Urinary bladder (tissue), 4 donors: ENCODE measurements around the gene TM4SF4. TPM values are rescaled to one million over a fixed set of nuclear protein-coding genes. Genes with fewer than 3 reads are reported as not detected.
A peak's percentile ranks its signal among the peaks of the same experiment; 100 is the strongest.
"Not testable (repeated sequence)": the region's sequence is repeated elsewhere in the genome, so short reads cannot be mapped to it uniquely, and the experiment has no call there.

Experiments used
- DNase-seq: peaks from one replicate; pipeline ENCODE4 v3.0.0-alpha.2; 2015; ENCODE audit errors: extremely low spot score
- H3K27ac ChIP-seq: one replicate; pipeline ENCODE4 v1.5.1; 2013; ENCODE audit warnings: low read depth, mild to moderate bottlenecking, moderate library complexity
- H3K36me3 ChIP-seq: one replicate; pipeline ENCODE4 v1.6.1; 2013; ENCODE audit warnings: mild to moderate bottlenecking, moderate library complexity; ENCODE audit not compliant: insufficient read depth
- H3K4me1 ChIP-seq: one replicate; pipeline ENCODE4 v1.6.1; 2013; ENCODE audit warnings: mild to moderate bottlenecking, moderate library complexity; ENCODE audit not compliant: insufficient read depth
- H3K4me3 ChIP-seq: one replicate; pipeline ENCODE4 v1.5.1; 2013; ENCODE audit warnings: low read depth, low read length
- WGBS: extraction: QIAGEN DNeasy Blood & Tissue Kit; methylation state at CpG from one replicate; pipeline ENCODE4 v1.1.7; 2013; 5-methylcytosine and 5-hydroxymethylcytosine counted together
- polyA plus RNA-seq: library from polyadenylated mRNA; stranded (reverse); fragments of 200-250 nt; gene quantifications from one replicate; pipeline ENCODE4 v1.2.3, GENCODE V29; 2013
- total RNA-seq: library from RNA; depleted of rRNA; stranded (reverse); fragments of >200 nt; gene quantifications from one replicate; pipeline ENCODE4 v1.2.3, GENCODE V29; 2014
- donor health status: healthy with polysubstance abuse.
- donor health status: healthy.

Gene TM4SF4
- total and polyA plus RNA-seq, 2 donors, result 0.05 TPM; not detected in 1

DNA sequence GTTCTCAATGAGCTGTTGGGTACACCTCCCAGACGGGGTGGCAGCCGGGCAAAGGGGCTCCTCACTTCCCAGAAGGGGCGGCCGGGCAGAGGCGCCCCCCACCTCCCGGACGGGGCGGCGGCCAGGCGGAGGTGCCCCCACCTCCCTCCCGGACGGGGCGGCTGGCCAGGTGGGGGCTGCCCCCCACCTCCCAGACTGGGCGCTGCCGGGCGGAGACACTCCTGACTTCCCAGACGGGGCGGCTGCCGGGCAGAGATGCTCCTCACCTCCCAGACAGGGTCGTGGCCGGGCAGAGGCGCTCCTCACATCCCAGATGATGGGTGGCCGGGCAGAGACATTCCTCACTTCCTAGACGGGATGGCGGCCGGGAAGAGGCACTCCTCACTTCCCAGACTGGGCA lies 29.6 kb upstream of the TM4SF4 start:
- not testable (repeated sequence) for H3K4me3 ChIP-seq, DNase-seq, H3K27ac ChIP-seq, H3K4me1 ChIP-seq, H3K36me3 ChIP-seq
- 88% methylated on average over 26 of the region's 26 CpGs for WGBS

DNA sequence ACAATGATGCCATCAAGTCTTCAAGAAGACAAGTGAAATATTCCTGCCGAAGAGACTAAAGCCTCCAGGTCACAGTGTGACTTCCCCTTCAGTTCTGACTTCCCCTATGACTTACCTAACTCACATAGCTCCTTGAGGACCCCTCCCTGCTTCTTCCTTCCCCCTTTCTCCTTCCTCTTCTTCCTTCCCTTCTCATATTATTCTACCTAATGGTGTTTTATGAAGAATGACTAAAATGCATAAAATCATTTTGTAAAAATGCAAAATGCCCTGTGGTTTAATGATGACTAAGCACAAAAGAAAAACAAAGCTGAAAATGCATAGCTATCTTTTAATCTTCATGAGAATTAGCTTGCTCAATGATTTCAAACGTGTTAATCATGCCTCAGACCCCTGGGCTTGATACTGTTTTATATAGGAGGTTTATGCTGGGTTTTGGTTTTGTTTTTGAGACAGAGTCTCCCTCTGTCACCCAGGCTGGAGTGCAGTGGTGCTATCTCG lies 26.1 kb upstream of the TM4SF4 start:
- peak overlapping the region; percentile 18 for H3K27ac ChIP-seq
- H3K4me1 ChIP-seq, result no peaks in the 10 kb centered on the region
- H3K4me3 ChIP-seq, result no peak overlapping the region
- WGBS, result 45% methylated on average over 3 of the region's 3 CpGs
- no peaks in the 10 kb centered on the region for H3K36me3 ChIP-seq
- DNase-seq, result no peak

DNA sequence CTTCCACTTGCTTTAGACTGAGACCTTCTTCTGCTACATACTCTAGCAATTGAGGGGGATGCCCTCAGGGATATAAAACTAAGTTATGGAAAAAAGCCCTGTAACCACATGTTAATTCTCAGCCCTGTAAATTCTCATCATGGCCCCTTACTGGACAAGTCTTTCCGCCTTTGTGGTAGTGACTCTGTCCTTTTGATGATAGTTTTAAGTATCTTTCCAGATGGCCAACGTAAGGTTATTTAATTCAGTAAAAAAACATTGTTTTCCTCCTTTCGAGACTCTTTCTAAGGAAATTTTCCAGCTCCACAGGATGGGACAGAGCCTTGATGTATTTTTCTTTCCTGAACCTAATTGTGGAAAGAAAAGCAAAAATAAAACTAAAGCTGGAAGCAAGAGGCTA lies 25.3 kb upstream of the TM4SF4 start:
- no peak for DNase-seq
- WGBS, result 49% methylated on average over 3 of the region's 3 CpGs
- no peak overlapping the region for H3K27ac ChIP-seq

DNA sequence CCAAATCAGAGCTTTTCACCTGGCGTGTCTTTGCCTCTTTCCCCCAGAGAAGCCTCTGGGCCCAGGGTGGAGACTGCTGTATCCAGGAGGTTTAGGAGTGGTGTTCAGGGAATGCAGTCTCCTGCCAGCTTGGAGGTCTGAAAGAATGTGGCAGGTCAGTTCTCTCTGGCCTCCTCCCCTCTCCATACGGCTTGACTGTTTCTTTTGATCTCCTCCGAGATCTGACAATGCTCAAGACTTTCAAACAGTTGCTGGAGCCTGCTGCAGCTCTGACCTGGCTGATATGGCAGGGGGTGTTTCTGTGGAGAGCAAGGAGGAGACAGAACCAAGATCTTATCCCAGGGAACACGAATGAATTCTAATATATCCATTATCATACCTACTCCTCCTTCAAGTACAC lies 24.7 kb upstream of the TM4SF4 start:
- no peaks in the 10 kb centered on the region for H3K36me3 ChIP-seq
- 39% methylated on average over 4 of the region's 4 CpGs for WGBS
- no peak overlapping the region for H3K4me3 ChIP-seq
- H3K4me1 ChIP-seq, result no peaks in the 10 kb centered on the region
- no peak overlapping the region for H3K27ac ChIP-seq
- DNase-seq, result no peak

More for the DNA sequence above, 25.3 kb upstream of the TM4SF4 start:
- no peaks in the 10 kb centered on the region for H3K4me1 ChIP-seq
- H3K4me3 ChIP-seq, result no peak overlapping the region
- H3K36me3 ChIP-seq, result no peaks in the 10 kb centered on the region

DNA sequence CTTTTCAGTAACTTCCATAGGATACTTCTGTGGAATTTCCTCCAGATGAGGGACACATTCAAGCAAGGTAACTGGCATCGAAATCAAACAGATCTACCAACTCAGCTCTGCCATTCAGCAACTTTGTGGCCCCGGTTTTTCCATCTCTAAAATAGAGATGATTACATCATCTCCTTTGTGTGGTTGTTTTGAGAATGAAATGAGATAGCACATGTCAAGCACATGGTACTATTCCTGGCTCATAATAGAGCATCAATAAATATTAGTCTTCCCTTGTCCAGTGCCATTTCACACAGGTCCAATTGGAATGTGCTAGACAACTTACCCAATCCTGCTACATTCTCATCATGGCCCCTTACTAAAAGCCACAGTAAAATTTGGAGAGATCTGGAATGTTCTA lies 24.2 kb upstream of the TM4SF4 start:
- H3K36me3 ChIP-seq, result no peaks in the 10 kb centered on the region
- H3K4me1 ChIP-seq, result no peaks in the 10 kb centered on the region
- 70% methylated on average over 2 of the region's 2 CpGs for WGBS
- DNase-seq, result no peak
- H3K4me3 ChIP-seq, result no peak overlapping the region
- no peak overlapping the region for H3K27ac ChIP-seq

DNA sequence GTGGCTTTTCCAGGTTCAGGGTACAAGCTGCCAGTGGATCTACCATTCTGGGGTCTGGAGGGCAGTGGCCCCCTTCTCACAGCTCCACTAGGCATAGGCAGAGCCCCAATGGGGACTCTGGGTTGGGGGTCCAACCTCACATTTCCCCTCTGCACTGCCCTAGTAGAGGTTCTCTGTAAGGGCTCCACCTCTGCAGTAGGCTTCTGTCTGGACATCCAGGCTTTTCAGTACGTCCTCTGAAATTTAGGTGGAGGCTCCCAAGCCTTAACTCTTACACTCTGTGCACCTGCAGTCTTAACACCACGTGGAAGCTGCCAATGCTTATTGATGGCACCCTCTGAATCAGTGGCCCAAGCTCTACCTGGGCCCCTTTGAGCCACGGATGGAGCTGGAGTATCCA lies 22.5 kb upstream of the TM4SF4 start:
- H3K4me1 ChIP-seq, result no peaks in the 10 kb centered on the region
- peaks cover 1% of the 10 kb centered on the region for H3K36me3 ChIP-seq
- no peak overlapping the region for H3K4me3 ChIP-seq
- no peak overlapping the region for H3K27ac ChIP-seq
- 83% methylated on average over 3 of the region's 3 CpGs for WGBS
- no peak for DNase-seq

DNA sequence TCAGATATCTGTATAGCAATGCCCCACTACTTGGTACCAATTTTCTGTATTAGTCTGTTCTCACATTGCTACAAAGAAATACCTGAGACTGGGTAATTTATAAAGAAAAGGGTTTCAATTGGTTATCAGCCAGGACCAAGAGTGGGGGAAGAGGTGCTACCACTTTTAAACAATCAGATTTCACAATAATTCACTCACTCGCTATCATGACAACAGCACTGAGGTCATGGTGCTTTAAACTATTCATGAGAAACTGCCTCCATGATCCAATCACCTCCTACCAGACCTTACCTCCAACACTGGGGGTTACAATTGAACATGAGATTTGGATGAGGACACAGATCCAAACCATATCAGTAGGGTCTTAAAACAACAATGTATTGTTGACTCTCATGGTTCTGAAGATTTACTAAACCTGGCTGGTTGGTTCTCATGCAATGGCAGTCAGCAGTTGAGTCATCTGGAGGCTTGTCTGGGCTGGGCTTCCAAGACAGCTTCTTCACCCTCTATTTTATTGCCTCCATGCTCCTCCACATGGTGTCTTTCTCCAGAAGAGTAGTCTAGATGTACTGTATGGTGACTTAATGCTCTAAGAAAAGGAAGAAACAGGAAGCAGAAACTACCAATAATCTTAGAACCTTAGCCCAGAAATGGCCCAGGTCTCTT lies 21.2 kb upstream of the TM4SF4 start:
- Histone ChIP-seq H3K27ac (no peak overlapping the region), H3K4me1 (no peaks in the 10 kb centered on the region), H3K36me3 (peaks cover 1% of the 10 kb centered on the region), H3K4me3 (no peak overlapping the region)
- DNase-seq, result no peak
- 94% methylated on average over 1 of the region's 1 CpG for WGBS

DNA sequence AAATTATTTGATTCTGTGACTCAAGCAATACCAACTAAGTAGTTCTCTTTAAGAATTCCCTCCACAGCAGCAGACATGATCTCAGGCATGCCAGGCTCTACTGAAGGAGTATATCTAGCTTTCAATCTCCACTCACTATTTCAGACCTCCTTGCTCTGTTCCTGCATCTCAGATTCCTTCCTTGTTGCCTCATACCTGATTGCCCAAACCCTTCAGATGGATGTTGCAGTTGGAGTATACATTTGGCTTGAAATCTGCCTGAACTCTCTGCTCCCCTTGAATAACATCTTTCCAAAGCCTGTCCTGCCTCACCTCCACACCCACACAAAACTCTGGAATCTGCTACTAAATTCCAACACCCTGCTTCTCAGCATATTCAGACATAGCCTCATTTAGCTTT lies 19.8 kb upstream of the TM4SF4 start:
- peaks cover 1% of the 10 kb centered on the region for H3K36me3 ChIP-seq
- no peak overlapping the region for H3K27ac ChIP-seq
- no peaks in the 10 kb centered on the region for H3K4me1 ChIP-seq
- no peak overlapping the region for H3K4me3 ChIP-seq
- DNase-seq, result no peak

DNA sequence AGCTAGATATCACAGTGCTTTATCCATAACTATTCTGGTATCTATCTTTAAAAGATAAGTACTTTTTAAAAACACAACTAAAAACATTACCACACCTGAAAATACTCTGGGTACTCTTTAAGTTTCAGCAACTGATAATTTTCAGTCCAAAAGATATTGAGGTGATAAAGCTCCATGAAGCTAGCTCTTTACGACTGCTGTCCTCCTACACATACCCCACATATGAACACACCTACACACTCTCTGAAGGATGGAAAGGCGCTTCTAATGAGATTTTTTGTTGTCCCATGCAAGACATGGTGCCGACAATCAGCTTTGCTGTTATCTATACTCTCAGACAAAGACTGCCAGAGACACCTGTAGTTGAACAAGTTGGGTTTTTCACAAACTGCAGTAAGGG lies 19.1 kb upstream of the TM4SF4 start:
- Histone ChIP-seq H3K27ac (no peak overlapping the region), H3K4me1 (no peaks in the 10 kb centered on the region), H3K36me3 (peaks cover 1% of the 10 kb centered on the region), H3K4me3 (no peak overlapping the region)
- no peak for DNase-seq
- 81% methylated on average over 3 of the region's 3 CpGs for WGBS

DNA sequence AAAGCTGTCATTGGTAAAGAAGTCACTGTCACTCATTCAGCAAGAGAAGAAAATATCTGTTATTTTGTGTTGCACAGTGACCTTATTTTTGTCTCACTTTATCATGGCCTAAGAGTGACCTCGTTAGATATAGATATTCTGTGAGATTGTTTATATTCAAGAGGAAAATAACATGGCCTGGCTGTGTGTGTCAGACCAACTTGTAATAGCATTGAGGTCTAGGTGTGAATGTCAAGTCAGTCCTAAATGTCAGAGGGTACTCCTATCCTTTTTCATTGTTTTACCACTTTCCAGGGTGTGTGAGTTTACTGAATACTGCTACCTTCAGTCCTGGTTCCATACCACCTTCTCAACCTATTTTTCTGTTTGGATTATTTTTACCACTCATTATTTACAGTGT lies 18.5 kb upstream of the TM4SF4 start:
- Histone ChIP-seq H3K4me3 (no peak overlapping the region), H3K27ac (no peak overlapping the region), H3K4me1 (no peaks in the 10 kb centered on the region), H3K36me3 (peaks cover 1% of the 10 kb centered on the region)
- DNase-seq, result no peak
- WGBS, result 90% methylated on average over 1 of the region's 1 CpG

DNA sequence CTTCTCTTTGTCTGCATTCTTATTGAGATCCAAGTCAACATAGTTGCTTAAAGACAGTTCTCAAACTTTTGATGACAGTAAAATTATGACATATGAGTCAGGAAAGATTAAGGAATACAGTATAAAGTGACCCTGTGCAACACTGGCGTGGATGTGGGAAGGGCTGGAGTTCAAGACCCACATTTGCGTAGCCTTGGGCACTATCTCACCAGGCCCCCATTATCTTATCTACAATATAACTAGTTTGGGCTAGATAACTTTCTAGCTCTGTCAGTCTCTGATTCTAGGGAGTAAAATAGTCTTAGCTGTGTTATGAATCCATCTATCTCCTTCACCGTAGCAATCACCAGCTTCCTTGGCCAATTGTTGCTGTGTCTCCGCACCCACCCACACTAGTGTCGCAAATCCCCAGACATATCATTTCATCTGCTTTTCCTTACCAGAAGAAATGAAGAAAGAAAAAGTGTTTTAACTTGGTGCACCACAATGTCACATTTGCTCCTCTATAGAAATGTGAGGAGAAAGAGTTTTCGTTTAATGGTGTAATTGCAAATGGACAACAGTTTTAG lies 14.9 kb upstream of the TM4SF4 start:
- H3K36me3 ChIP-seq, result peaks cover 1% of the 10 kb centered on the region

DNA sequence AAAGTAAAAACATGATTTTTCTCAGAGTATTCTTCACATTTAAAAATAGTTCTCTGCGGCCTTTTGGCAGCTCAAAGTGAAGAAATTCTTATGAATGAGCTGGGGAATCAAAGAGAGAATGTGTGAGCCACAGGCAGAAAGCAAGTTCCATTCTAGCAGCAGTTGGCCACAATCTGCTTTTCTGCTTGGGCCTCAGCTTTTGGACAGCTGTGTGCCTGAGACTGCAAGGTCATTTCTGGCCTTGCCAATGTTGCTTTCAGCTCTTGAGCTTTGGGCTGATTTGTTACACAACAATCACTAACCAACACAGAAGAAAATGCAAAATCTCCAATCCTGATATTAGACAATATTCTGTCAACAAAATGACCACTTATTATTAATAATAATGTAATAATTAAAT lies 14.4 kb upstream of the TM4SF4 start:
- H3K27ac ChIP-seq, result no peak overlapping the region
- no peaks in the 10 kb centered on the region for H3K4me1 ChIP-seq
- no peak for DNase-seq
- H3K36me3 ChIP-seq, result peaks cover 1% of the 10 kb centered on the region
- no peak overlapping the region for H3K4me3 ChIP-seq
- 55% methylated on average over 1 of the region's 1 CpG for WGBS

More for the DNA sequence above, 14.9 kb upstream of the TM4SF4 start:
- no peak for DNase-seq
- 87% methylated on average over 6 of the region's 6 CpGs for WGBS
- H3K4me1 ChIP-seq, result no peaks in the 10 kb centered on the region
- no peak overlapping the region for H3K4me3 ChIP-seq
- no peak overlapping the region for H3K27ac ChIP-seq

DNA sequence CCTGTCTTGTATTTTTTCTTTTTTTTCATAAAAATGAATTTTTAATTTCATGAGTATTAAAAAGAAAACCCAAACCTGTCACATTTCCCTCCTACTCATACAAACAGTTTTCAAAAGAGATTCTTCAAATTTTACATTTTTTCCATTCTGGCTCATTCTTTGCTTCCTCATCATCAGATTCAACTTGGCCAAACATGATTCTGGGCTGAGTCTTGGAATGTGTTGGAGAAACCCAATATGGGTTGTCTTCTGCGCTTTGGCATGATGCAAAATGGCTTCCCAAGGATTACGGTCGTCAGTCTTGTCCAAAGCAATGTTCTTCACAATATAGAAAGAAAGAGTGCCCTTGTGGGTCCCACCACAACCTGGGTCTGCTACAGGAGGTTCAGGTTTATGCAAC lies 12.4 kb upstream of the TM4SF4 start:
- 81% methylated on average over 3 of the region's 3 CpGs for whole genome bisulfite sequencing
- no peak overlapping the region for H3K27ac ChIP-seq
- no peak for DNase-seq

DNA sequence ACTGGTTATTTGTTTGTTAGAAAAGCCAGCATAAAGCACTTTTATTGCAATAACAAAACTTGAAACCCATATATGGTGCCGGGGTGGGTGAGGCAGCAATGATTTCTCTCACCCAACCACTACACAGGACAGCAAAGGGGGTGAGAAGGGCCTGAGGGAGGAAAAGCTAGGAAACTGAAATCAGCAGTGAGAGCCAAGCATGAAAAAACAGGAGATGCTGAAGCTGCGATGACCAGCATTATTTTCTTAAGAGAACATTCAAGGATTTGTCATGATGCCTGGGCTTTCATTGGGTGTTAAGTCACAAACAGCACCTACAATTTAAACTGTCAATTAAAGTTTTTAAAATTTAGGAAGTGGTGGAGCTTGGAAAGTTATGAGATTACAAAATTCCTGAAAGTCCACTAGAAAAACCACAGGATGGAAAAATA lies 11.9 kb upstream of the TM4SF4 start:
- Histone ChIP-seq H3K27ac (no peak overlapping the region), H3K4me3 (no peak overlapping the region), H3K36me3 (no peaks in the 10 kb centered on the region), H3K4me1 (no peaks in the 10 kb centered on the region)
- no peak for DNase-seq
- 86% methylated on average over 2 of the region's 2 CpGs for WGBS

More for the DNA sequence above, 12.4 kb upstream of the TM4SF4 start:
- Histone ChIP-seq H3K36me3 (no peaks in the 10 kb centered on the region), H3K4me3 (no peak overlapping the region), H3K4me1 (no peaks in the 10 kb centered on the region)
